ENCODE data around the gene CHST8.
"Not testable (repeated sequence)": the region's sequence is repeated elsewhere in the genome, so short reads cannot be mapped to it uniquely, and the experiment has no call there.

CHST8 gene

DNA sequence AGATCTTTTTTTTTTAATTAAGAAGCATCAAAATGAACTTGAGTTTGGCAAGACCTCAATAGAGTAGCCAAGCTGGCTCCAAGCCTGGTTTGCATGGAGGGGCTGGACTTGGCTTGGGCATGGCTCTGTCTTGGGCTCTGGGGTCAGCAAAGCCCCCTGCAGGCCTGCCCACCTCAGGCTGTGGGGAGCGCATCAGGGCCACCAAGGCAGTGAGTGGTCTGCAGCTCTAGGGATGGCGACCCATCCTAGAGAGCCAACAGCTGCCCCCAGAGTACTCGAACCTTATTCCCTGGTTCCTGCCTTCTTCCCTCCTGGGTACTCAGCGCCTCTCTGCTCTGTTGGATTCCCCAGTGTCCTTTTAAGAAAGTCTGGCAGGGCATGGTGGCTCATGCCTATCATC lies 5.4 kb upstream of the CHST8 start:
- DNase-seq (ENCODE audit: low read depth) = no peak
- no peak for TF ChIP-seq CTCF (IDR thresholded peaks at IDR 0.05; ENCODE audit: insufficient read depth, low read depth, low read length, missing control alignments)
- H3K4me3 ChIP-seq (ENCODE audit: low read depth, low read length) = no peak overlapping the region

- TF ChIP-seq CTCF (IDR thresholded peaks at IDR 0.05; ENCODE audit: insufficient read depth, low read depth, low read length, missing control alignments) = no peak
- no peak for DNase-seq (ENCODE audit: low read depth)
- no peak overlapping the region for H3K4me3 ChIP-seq (ENCODE audit: low read depth, low read length)
These were observed 4.9 kb upstream of the CHST8 start for GRCh38 chr19:33616857-33617256.

DNA sequence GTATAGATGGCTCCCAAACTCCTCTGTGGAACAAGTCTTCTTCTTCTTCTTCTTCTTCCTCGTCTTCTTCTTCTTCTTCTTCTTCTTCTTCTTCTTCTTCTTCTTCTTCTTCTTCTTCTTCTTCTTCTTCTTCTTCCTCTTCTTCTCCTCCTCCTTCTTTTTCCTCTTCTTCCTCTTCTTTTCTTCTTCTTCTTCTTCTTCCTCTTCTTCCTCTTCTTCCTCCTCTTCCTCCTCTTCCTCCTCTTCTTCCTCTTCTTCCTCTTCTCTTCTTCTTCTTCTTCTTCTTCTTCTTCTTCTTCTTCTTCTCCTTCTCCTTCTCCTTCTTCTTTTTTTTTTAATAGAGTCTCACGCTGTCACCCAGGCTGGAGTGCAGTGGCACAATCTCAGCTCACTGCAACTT lies 3.4 kb upstream of the CHST8 start:
- DNase-seq (ENCODE audit: low read depth); H3K4me3 ChIP-seq (ENCODE audit: low read depth, low read length): not testable (repeated sequence)

DNA sequence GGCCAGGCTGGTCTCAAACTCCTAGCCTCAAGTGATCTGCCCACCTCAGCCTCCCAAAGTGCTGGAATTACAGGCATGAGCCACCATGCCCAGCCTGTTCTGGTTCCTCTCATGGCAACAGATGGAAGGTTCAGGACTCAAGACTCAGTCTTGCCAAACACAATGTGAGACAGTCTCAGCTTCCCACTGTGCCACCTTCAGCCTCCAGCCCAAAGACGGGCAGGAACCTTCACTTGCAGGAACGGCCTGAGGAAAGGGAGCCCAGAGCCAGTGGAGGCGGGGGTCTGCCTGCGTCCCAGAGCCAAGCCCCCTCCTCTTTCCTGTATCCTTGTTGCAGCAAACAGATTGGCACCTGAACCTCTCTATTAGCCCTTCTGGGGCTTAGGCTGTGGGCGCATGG lies 2.9 kb upstream of the CHST8 start:
- no peak for DNase-seq (ENCODE audit: low read depth)
- H3K4me3 ChIP-seq (ENCODE audit: low read depth, low read length) = no peak overlapping the region
- TF ChIP-seq CTCF (IDR thresholded peaks at IDR 0.05; ENCODE audit: insufficient read depth, low read depth, low read length, missing control alignments) = no peak

DNA sequence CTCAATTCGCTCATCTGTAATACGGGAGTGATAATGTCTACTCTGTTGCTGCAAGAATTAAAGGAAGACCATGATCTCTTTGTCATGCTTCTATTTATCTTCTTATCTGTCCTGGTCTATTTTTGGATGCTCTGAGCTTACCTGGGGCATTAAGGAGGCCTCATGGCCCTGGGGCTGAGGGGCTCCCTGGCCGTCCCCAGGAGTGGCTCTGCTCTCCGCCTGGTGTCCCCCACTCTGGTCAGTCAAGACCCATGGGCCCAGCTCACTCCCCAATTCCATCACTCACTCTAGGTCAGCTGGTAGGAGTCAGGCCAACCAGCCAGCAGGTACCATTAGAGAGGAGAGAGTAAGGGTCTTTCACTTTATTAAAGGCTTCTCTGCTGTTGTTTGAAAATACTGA lies 1.1 kb upstream of the CHST8 start:
- no peak for DNase-seq (ENCODE audit: low read depth)
- H3K4me3 ChIP-seq (ENCODE audit: low read depth, low read length) = no peak overlapping the region
- no peak for TF ChIP-seq CTCF (IDR thresholded peaks at IDR 0.05; ENCODE audit: insufficient read depth, low read depth, low read length, missing control alignments)

DNA sequence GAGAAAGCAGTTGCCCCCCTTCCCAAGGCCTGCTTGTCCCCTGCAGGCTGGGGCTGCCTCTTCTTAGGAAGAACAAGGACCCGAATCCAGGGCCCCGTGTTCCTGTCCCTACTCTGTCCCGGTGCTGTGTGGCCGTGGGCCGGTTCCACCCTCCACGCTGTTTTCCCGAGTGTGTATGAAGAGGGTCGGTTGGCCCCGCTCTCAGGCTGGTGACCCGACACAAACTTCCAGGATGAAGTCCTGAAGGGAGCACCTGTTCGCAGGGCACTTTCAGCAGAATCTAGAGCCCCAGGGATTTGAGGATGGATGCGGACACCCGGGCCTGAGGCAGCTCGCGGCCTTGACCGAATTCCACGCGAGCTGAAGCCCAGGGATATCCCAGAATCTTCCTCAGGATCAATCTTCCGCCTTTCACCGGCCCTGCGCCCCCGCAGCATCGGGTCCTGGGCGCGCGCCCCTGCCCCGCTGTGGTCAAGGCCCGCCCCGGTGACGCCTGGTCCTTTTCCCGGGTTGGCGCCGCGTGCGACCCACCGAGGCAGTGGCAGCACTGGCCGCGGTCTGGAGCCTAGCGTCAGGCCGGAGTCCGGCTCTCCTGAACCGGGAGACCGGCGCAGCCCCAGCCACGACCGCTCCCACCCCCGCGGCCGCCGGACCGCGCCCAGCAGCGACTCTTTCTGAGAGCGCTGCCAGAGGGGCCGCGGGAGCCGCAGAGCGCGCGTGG lies 528 bp upstream of the CHST8 start:
- no peak for TF ChIP-seq CTCF (IDR thresholded peaks at IDR 0.05; ENCODE audit: insufficient read depth, low read depth, low read length, missing control alignments)
- no peak overlapping the region for H3K4me3 ChIP-seq (ENCODE audit: low read depth, low read length)
- no peak for DNase-seq (ENCODE audit: low read depth)

DNA sequence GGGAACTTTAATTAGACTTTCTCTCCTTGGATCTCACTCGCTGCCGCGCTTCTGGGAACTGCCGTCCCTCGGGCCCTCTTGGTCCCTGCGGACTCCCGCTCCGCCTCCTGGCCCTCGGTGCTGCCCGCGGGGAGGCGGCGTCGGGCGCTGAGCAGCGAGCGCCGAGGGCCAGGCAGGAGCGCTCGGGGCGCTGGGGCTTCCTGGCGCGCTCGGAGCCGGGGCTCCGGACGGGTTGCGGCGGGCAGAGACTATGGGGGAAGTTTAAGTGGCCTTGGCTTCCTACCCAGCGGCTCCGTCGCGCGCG lies 704 bp downstream of the CHST8 start:
- no peak for DNase-seq (ENCODE audit: low read depth)
- TF ChIP-seq CTCF (IDR thresholded peaks at IDR 0.05; ENCODE audit: insufficient read depth, low read depth, low read length, missing control alignments) = no peak
- H3K4me3 ChIP-seq (ENCODE audit: low read depth, low read length) = no peak overlapping the region

All from GM12865 (cell line).